ENCODE results near the gene PPEF2.

DNA sequence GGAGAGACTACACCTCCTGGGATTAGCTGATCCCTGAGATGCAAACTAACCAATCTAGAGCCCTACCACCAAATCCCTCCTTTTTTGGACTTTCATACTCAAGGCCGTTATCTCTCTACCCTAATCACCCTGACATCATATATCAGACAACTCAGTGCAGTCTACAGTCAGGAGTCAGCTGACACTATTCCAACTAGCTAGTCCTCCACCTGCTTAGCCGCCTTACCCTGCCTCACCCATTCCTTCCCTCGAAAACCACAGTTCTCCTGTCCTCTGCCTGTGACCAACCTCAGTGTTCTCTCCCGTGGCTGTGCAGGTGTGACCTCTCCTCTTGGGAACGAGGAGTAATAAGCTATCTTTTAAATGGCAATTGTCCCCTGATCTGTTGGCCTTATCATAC lies 1.8 kb upstream of the PPEF2 start:
- TF ChIP-seq, protein P1, sequence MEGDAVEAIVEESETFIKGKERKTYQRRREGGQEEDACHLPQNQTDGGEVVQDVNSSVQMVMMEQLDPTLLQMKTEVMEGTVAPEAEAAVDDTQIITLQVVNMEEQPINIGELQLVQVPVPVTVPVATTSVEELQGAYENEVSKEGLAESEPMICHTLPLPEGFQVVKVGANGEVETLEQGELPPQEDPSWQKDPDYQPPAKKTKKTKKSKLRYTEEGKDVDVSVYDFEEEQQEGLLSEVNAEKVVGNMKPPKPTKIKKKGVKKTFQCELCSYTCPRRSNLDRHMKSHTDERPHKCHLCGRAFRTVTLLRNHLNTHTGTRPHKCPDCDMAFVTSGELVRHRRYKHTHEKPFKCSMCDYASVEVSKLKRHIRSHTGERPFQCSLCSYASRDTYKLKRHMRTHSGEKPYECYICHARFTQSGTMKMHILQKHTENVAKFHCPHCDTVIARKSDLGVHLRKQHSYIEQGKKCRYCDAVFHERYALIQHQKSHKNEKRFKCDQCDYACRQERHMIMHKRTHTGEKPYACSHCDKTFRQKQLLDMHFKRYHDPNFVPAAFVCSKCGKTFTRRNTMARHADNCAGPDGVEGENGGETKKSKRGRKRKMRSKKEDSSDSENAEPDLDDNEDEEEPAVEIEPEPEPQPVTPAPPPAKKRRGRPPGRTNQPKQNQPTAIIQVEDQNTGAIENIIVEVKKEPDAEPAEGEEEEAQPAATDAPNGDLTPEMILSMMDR (IDR thresholded peaks at IDR 0.05) = no peak
- no peak for TF ChIP-seq ZFX (IDR thresholded peaks at IDR 0.05; ENCODE audit: borderline replicate concordance)
